ENCODE measurements around the gene NDUFV3. TPM values are rescaled to one million over a fixed set of nuclear protein-coding genes. Genes with fewer than 3 reads are reported as not detected.

The NDUFV3 gene
- total and polyA plus RNA-seq, 2 of the 13 experiments (the other 11 are each of a cell fraction or from before 2014, with no cell fraction given): 14.2 to 29.6 TPM

- CTCF ChIA-PET (ENCODE audit: low intra/inter-chr PET ratio, low total read pairs): no interaction called here
- Histone ChIP-seq H3K4me1 (ENCODE audit: insufficient read depth, low read length) (no peaks in the 10 kb centered on the region), H3K27me3 (ENCODE audit: control insufficient read depth in 1 of 2, insufficient read depth in 2 of 2, low read length in 2 of 2) (no peaks in the 10 kb centered on the region; a peak in 1 of 5 replicates), H4K20me1 (ENCODE audit: insufficient read depth, low read length) (no peaks in the 10 kb centered on the region), H3K36me3 (replicated peaks in 1 of 2; ENCODE audit: control insufficient read depth in 1 of 2, insufficient read depth in 2 of 2, low read length in 2 of 2) (peaks cover 35 to 84% of the 10 kb centered on the region in 2 experiments), H3K27ac (ENCODE audit: extremely low read length, insufficient read depth, low read length) (no peak overlapping the region), H3K9me3 (ENCODE audit: low read length) (no peaks in the 10 kb centered on the region), H3K9ac (ENCODE audit: insufficient read depth, low read depth, low read length) (no peak overlapping the region), H2AFZ (ENCODE audit: low read length) (no peak overlapping the region), H3K4me2 (ENCODE audit: low read depth, low read length) (no peak overlapping the region), H3K79me2 (ENCODE audit: insufficient read depth, low read length) (peaks cover 4% of the 10 kb centered on the region), H3K4me3 (replicated peaks in 1 of 3; ENCODE audit: insufficient read depth in 1 of 3, low read depth in 2 of 3, low read length in 3 of 3) (no peak overlapping the region)
- TF ChIP-seq HHEX (CRISPR knock-in tag; IDR thresholded peaks at IDR 0.05) (no peak), CENPBD1 (CRISPR knock-in tag; IDR thresholded peaks at IDR 0.05; ENCODE audit: borderline replicate concordance, low read depth) (no peak), PHF21A (CRISPR knock-in tag; IDR thresholded peaks at IDR 0.05) (no peak), ZNF367 (CRISPR knock-in tag; IDR thresholded peaks at IDR 0.05; ENCODE audit: borderline replicate concordance) (no peak), ZBTB4 (CRISPR knock-in tag; IDR thresholded peaks at IDR 0.05; ENCODE audit: borderline replicate concordance) (no peak), GATAD2A (CRISPR knock-in tag; IDR thresholded peaks at IDR 0.05) (no peak), ZNF83 (CRISPR knock-in tag; IDR thresholded peaks at IDR 0.05; ENCODE audit: borderline replicate concordance) (no peak), HMGXB3 (CRISPR knock-in tag; IDR thresholded peaks at IDR 0.05; ENCODE audit: borderline replicate concordance) (no peak), ZNF280B (CRISPR knock-in tag; IDR thresholded peaks at IDR 0.05; ENCODE audit: borderline replicate concordance) (no peak), ZNF660 (CRISPR knock-in tag; IDR thresholded peaks at IDR 0.05; ENCODE audit: borderline replicate concordance, low read depth) (no peak), ZNF543 (CRISPR knock-in tag; IDR thresholded peaks at IDR 0.05) (no peak), ASH2L (IDR thresholded peaks at IDR 0.05; ENCODE audit: insufficient read length, low read depth, low read length) (no peak)
- WGBS (ENCODE audit: low lambda C conversion rate): 94% methylated on average over 23 of the region's 29 CpGs
- no TSS peak for BruUV-seq (replicated peaks)
- FAIRE-seq: no peak
- intact Hi-C loops (cut with micrococcal nuclease; ENCODE audit: unreplicated experiment) (no loop called here), in situ Hi-C loops (cut with HindIII; ENCODE audit: extremely low pct_ligation_motif_present, low pct_unique_long_range_greater_than_20kb) (no loop called here)
- no peak for DNase-seq (ENCODE audit: low spot score)
- POLR2A ChIA-PET: interaction anchor here (0.5 kb wide), 1 partner anchor 27 kb away, joined by 3 read pairs; no protein-coding TSS in a partner anchor
- no peak; the same call in 2 of the 3 replicates for ATAC-seq
These were observed 43.2 kb upstream of the NDUFV3 start for GRCh38 chr21:42849759-42850412.
